NCI-H1694 (cell line): ENCODE measurements around the gene SORL1.

Experiments used
- DNase-seq: peaks from one replicate; lab custom pipeline; 2025; lab: John Stamatoyannopoulos, UW

Gene SORL1

GRCh38 chr11:121455115-121455514 is 3.0 kb downstream of the SORL1 start:
- DNase-seq, result no peak

GRCh38 chr11:121456151-121456550 is 4.0 kb downstream of the SORL1 start:
- DNase-seq, result no peak

GRCh38 chr11:121456816-121457431 is 4.8 kb downstream of the SORL1 start:
- no peak for DNase-seq

- no peak for DNase-seq
Measured at GRCh38 chr11:121458551-121458950, 6.4 kb downstream of the SORL1 start.

- DNase-seq, result no peak
Measured at GRCh38 chr11:121459413-121460017, 7.4 kb downstream of the SORL1 start.

GRCh38 chr11:121460941-121461514 is 8.9 kb downstream of the SORL1 start:
- no peak for DNase-seq

GRCh38 chr11:121461843-121462242 is 9.7 kb downstream of the SORL1 start:
- no peak for DNase-seq

GRCh38 chr11:121463689-121464335 is 11.7 kb downstream of the SORL1 start:
- no peak for DNase-seq

GRCh38 chr11:121464352-121464946 is 12.3 kb downstream of the SORL1 start:
- DNase-seq, result peak; percentile 23

GRCh38 chr11:121465709-121466062 is 13.6 kb downstream of the SORL1 start:
- DNase-seq, result no peak

- peak; percentile 33 for DNase-seq
Measured at GRCh38 chr11:121466063-121466794, 14.1 kb downstream of the SORL1 start.

GRCh38 chr11:121467471-121467870 is 15.4 kb downstream of the SORL1 start:
- no peak for DNase-seq

- no peak for DNase-seq
Measured at GRCh38 chr11:121467965-121468364, 15.9 kb downstream of the SORL1 start.

GRCh38 chr11:121469910-121470309 is 17.8 kb downstream of the SORL1 start:
- DNase-seq, result no peak

GRCh38 chr11:121471167-121471566 is 19.1 kb downstream of the SORL1 start:
- DNase-seq, result no peak

- no peak for DNase-seq
Measured at GRCh38 chr11:121472312-121472711, 20.2 kb downstream of the SORL1 start.

GRCh38 chr11:121473064-121473777 is 21.1 kb downstream of the SORL1 start:
- DNase-seq, result no peak

- no peak for DNase-seq
Measured at GRCh38 chr11:121474680-121475079, 22.6 kb downstream of the SORL1 start.

GRCh38 chr11:121476379-121477032 is 24.4 kb downstream of the SORL1 start:
- no peak for DNase-seq

GRCh38 chr11:121478226-121478894 is 26.2 kb downstream of the SORL1 start:
- DNase-seq, result no peak
